Right atrium auricular region (tissue), 2 donors: ENCODE measurements around the gene PHF12. TPM values are rescaled to one million over a fixed set of nuclear protein-coding genes. Genes with fewer than 3 reads are reported as not detected.

Experiments used
- DNase-seq: peaks from one replicate; pipeline ENCODE4 v3.0.0-alpha.2; 2019; ENCODE audit warnings: low spot score
- H3K27ac ChIP-seq, 2 donors: fragments of 200-600 bp; sonication (generic); 1 replicate in 1 of 2; 2 replicates in 1 of 2; pipeline ENCODE4 v1.5.1; 2016 to 2019
- H3K27me3 ChIP-seq, 2 donors: fragments of 200-600 bp; sonication (generic); one replicate each; pipeline versions ENCODE4 v1.5.1 to v1.6.0; 2017 to 2019
- H3K36me3 ChIP-seq: fragments of 200-600 bp; sonication (generic); one replicate; pipeline ENCODE4 v1.5.1; 2016
- H3K4me1 ChIP-seq, 2 donors: fragments of 200-600 bp; sonication (generic); one replicate each; pipeline versions ENCODE4 v1.5.1 to v1.6.0; 2017 to 2019
- H3K4me3 ChIP-seq, 2 donors: fragments of 200-600 bp; sonication (generic); 1 replicate in 1 of 2; 2 replicates in 1 of 2; pipeline ENCODE4 v1.5.1; 2017 to 2019; ENCODE audit warnings: mild to moderate bottlenecking in 1 of 2, moderate library complexity in 1 of 2
- H3K9me3 ChIP-seq, 2 donors: fragments of 200-600 bp; sonication (generic); one replicate each; pipeline ENCODE4 v1.5.1; 2019
- total RNA-seq, 2 donors: library from RNA; depleted of rRNA; stranded (reverse); fragments of >200 nt; gene quantifications; one replicate each; pipeline ENCODE4 v1.1.0, GENCODE V29; 2016
- TF ChIP-seq, protein P1 (sequence below), 2 donors: fragments of 200-600 bp; sonication (generic); IDR thresholded peaks; one replicate each; pipeline ENCODE4 v1.5.1; 2019; ENCODE audit warnings: antibody characterized with exemption in 2 of 2

The PHF12 gene
- total RNA-seq, 2 donors from 2014 or later, result 19.6 to 35.7 TPM

DNA sequence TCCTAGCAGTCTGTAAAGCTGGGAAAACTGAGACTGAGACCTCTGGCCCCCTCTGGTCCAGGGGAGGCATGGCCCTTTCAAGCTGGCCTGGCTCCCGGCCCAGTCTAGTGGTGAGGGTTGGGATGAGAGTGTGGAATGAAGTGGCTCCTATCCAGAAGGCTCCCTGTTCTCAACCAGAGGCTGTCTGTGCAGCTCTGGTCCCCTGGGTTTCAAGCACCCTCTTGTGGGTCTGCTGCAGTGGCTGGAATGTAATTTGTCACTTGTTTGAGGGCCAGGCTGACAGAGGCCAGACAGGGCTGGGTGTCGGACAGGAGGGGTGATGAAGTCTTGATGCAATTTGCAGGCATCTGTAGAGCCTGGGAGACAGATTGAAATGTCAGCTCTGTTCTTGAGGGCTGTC is 22.1 kb upstream of the PHF12 start:
- Histone ChIP-seq H3K36me3 (no peaks in the 10 kb centered on the region), H3K27ac (peak overlapping the region; percentile 54 to 58), H3K4me1 (peaks cover 0 to 33% of the 10 kb centered on the region in 2 donors), H3K27me3 (no peaks in the 10 kb centered on the region), H3K9me3 (no peaks in the 10 kb centered on the region), H3K4me3 (no peak overlapping the region)
- TF ChIP-seq, protein P1, sequence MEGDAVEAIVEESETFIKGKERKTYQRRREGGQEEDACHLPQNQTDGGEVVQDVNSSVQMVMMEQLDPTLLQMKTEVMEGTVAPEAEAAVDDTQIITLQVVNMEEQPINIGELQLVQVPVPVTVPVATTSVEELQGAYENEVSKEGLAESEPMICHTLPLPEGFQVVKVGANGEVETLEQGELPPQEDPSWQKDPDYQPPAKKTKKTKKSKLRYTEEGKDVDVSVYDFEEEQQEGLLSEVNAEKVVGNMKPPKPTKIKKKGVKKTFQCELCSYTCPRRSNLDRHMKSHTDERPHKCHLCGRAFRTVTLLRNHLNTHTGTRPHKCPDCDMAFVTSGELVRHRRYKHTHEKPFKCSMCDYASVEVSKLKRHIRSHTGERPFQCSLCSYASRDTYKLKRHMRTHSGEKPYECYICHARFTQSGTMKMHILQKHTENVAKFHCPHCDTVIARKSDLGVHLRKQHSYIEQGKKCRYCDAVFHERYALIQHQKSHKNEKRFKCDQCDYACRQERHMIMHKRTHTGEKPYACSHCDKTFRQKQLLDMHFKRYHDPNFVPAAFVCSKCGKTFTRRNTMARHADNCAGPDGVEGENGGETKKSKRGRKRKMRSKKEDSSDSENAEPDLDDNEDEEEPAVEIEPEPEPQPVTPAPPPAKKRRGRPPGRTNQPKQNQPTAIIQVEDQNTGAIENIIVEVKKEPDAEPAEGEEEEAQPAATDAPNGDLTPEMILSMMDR (IDR thresholded peaks at IDR 0.05), result no peak
- no peak for DNase-seq

DNA sequence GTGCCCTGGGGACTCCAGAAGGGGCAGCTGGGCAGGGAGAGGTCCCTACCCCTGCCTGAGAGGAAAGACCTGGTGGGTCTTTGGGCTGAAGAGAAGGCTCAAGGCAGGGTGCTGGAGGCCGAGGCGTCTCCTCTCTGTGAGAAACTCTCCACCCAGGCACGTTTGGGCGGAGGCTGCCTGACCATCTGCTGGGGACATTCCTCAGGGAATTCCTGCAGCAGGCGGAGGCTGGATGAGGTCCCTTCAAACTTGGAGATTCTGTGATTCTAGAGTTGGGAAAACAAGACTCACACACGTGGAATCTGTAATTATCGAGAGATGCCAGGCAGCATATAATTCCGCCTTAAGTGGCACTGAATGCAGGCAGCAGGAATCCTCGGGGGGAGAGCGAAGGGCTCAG is 21.1 kb upstream of the PHF12 start:
- Histone ChIP-seq H3K36me3 (no peaks in the 10 kb centered on the region), H3K9me3 (no peaks in the 10 kb centered on the region), H3K27ac (no peak overlapping the region), H3K4me3 (no peak overlapping the region), H3K27me3 (no peaks in the 10 kb centered on the region), H3K4me1 (peaks cover 0 to 43% of the 10 kb centered on the region in 2 donors)
- TF ChIP-seq, protein P1 (IDR thresholded peaks at IDR 0.05), result no peak
- no peak for DNase-seq

DNA sequence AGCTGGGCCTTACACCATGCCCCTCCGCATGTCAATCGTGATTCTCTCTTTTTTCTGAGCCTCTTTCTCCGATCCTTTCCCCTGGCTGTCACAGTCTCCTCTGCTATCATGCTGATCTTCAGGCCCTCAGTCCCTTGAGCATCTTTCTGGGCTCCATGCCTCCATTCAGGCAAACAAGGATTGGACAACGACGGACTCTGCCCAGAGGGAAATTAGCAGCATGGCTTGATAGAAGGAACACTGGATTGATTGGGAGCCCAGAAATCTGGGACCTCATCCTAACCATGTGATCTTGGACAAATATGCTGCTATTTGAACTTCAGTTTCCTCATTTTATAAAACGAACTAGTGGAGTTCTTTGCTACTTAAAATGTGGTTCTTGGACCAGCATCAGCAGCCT is 19.6 kb upstream of the PHF12 start:
- no peak for DNase-seq
- H3K4me3 ChIP-seq, result no peak overlapping the region
- H3K4me1 ChIP-seq, result peaks cover 0 to 46% of the 10 kb centered on the region in 2 donors
- H3K9me3 ChIP-seq, result no peaks in the 10 kb centered on the region
- TF ChIP-seq, protein P1 (IDR thresholded peaks at IDR 0.05), result no peak
- H3K27me3 ChIP-seq, result no peaks in the 10 kb centered on the region
- no peaks in the 10 kb centered on the region for H3K36me3 ChIP-seq
- no peak overlapping the region for H3K27ac ChIP-seq

DNA sequence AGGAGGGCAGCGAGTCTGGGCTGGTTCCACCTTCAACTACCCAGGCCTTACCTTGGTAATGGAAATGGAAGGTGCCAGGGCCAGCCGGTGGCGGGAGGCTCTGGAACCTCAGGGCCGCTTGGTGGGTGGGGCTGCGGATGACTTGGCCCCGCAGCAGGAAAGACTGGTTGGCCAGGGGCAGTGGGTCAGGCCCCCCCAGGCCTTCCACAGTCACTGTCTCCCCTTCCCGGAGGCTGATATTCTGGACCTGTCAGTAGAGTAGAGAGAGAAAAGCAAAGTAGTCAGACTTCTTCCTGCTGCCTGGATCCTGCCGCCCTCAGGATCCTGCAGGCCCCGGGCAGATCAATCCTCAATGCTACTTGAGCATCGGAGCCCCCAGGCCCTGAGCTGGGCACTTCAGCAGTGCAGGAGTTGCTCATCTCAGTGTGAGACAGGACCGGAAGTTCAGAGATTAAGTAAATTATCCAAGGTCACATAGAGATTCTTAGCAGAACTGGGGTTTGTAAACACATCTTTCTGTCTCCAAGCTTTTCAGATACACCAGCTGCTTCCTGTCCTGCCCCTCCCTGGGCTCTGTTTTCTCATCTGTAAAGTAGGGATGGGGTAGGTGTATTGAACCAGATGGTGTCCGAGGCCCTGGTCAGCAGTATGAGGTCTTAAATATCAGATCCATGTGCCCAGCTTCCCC is 18.5 kb upstream of the PHF12 start:
- H3K4me1 ChIP-seq, result peaks cover 0 to 44% of the 10 kb centered on the region in 2 donors
- H3K9me3 ChIP-seq, result no peaks in the 10 kb centered on the region
- no peak overlapping the region for H3K4me3 ChIP-seq
- H3K27me3 ChIP-seq, result no peaks in the 10 kb centered on the region
- DNase-seq, result no peak
- TF ChIP-seq, protein P1 (IDR thresholded peaks at IDR 0.05), result no peak
- no peak overlapping the region for H3K27ac ChIP-seq
- H3K36me3 ChIP-seq, result no peaks in the 10 kb centered on the region

DNA sequence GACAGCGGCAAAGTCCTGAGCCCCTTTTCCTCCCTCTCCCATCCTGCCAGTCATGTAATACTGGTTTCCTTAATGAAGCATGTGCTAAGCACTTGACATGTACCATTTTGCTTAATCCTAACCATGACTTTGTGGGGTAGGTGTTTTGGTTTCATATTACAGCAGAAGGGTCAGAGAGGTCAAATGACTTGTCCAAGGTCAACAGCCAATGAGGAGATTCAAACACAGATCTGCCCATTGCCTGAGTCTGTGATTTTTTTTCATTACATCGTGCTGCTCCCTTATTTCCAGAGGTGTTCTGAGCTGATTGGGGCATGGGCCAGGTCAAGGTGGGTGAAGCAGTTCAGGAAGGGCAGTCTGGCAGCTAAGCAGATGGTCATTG is 17.6 kb upstream of the PHF12 start:
- no peak for DNase-seq
- no peaks in the 10 kb centered on the region for H3K36me3 ChIP-seq
- H3K27me3 ChIP-seq, result no peaks in the 10 kb centered on the region
- no peak overlapping the region for H3K4me3 ChIP-seq
- H3K27ac ChIP-seq, result no peak overlapping the region
- TF ChIP-seq, protein P1 (IDR thresholded peaks at IDR 0.05), result no peak
- peaks cover 0 to 36% of the 10 kb centered on the region in 2 donors for H3K4me1 ChIP-seq
- no peaks in the 10 kb centered on the region for H3K9me3 ChIP-seq
